Peyer's patch (tissue), 4 donors: ENCODE measurements around the gene SPAG6. TPM values are rescaled to one million over a fixed set of nuclear protein-coding genes. Genes with fewer than 3 reads are reported as not detected.
A peak's percentile ranks its signal among the peaks of the same experiment; 100 is the strongest.

ENCODE experiments used
- DNase-seq, 3 donors: peaks; one replicate each; pipeline ENCODE4 v3.0.0-alpha.2; 2017 to 2019
- H3K27ac ChIP-seq, 4 donors: fragments of 200-600 bp; sonication (generic); one replicate each; pipeline ENCODE4 v1.5.1; 2016 to 2019
- H3K27me3 ChIP-seq, 2 donors: fragments of 200-600 bp; sonication (generic); one replicate each; pipeline ENCODE4 v1.5.1; 2019
- H3K36me3 ChIP-seq, 3 donors: fragments of 200-600 bp; sonication (generic); one replicate each; pipeline ENCODE4 v1.5.1; 2016 to 2019
- H3K4me1 ChIP-seq, 4 donors: fragments of 200-600 bp; sonication (generic); one replicate each; pipeline ENCODE4 v1.5.1; 2016 to 2019
- H3K4me3 ChIP-seq, 4 donors: fragments of 200-600 bp; sonication (generic); 1 replicate in 3 of 4; 2 replicates in 1 of 4; pipeline ENCODE4 v1.5.1; 2016 to 2019; ENCODE audit warnings: mild to moderate bottlenecking in 1 of 4
- H3K9me3 ChIP-seq, 4 donors: fragments of 200-600 bp; sonication (generic); one replicate each; pipeline ENCODE4 v1.5.1; 2016 to 2019; ENCODE audit warnings: mild to moderate bottlenecking in 1 of 4
- CTCF ChIP-seq, 6 experiments: fragments of 450-650 bp in 4 of 6; fragments of 200-600 bp in 2 of 6; sonication (generic) in 1 of 6; IDR thresholded peaks; one replicate each; pipeline ENCODE4 v1.5.1; 2017 to 2019; ENCODE audit warnings: antibody characterized with exemption in 6 of 6, mild to moderate bottlenecking in 3 of 6, moderate library complexity in 1 of 6
- POLR2A ChIP-seq, 2 donors: fragments of 450-650 bp; IDR thresholded peaks; one replicate each; pipeline ENCODE4 v1.5.1; 2017; ENCODE audit warnings: antibody characterized with exemption in 2 of 2, mild to moderate bottlenecking in 2 of 2, moderate library complexity in 2 of 2
- total RNA-seq, 4 donors: library from RNA; depleted of rRNA; stranded (reverse); fragments of >200 nt; gene quantifications; one replicate each; pipeline ENCODE4 v1.1.0, GENCODE V29; 2016

The SPAG6 gene
- total RNA-seq, 4 donors from 2014 or later, result not detected

GRCh38 chr10:22323538-22324305 lies 21.6 kb upstream of the SPAG6 start:
- Histone ChIP-seq H3K4me1 (peaks cover 0 to 44% (median 2%) of the 10 kb centered on the region in 4 donors), H3K4me3 (no peak overlapping the region), H3K27me3 (no peaks in the 10 kb centered on the region), H3K27ac (no peak overlapping the region), H3K36me3 (peaks cover 0 to under 1% (median 0%) of the 10 kb centered on the region in 3 donors), H3K9me3 (no peaks in the 10 kb centered on the region)
- DNase-seq, result no peak
- TF ChIP-seq POLR2A (IDR thresholded peaks at IDR 0.05), result no peak
- no peak for TF ChIP-seq CTCF (IDR thresholded peaks at IDR 0.05)

GRCh38 chr10:22324413-22324812 lies 20.9 kb upstream of the SPAG6 start:
- H3K27me3 ChIP-seq, result no peaks in the 10 kb centered on the region
- no peak for TF ChIP-seq POLR2A (IDR thresholded peaks at IDR 0.05)
- no peak for TF ChIP-seq CTCF (IDR thresholded peaks at IDR 0.05)
- H3K27ac ChIP-seq, result peak overlapping the region in 1 of 4 donors; percentile 66
- DNase-seq, result no peak
- peak overlapping the region in 2 of 4 donors; percentile 67 to 73 for H3K4me3 ChIP-seq
- no peaks in the 10 kb centered on the region for H3K9me3 ChIP-seq
- H3K36me3 ChIP-seq, result peaks cover 0 to 7% (median 0%) of the 10 kb centered on the region in 3 donors
- H3K4me1 ChIP-seq, result peaks cover 0 to 43% (median 2%) of the 10 kb centered on the region in 4 donors

- no peaks in the 10 kb centered on the region for H3K27me3 ChIP-seq
- no peak for DNase-seq
- TF ChIP-seq CTCF (IDR thresholded peaks at IDR 0.05), result no peak
- TF ChIP-seq POLR2A (IDR thresholded peaks at IDR 0.05), result no peak
- H3K36me3 ChIP-seq, result peaks cover 0 to 12% (median 0%) of the 10 kb centered on the region in 3 donors
- no peaks in the 10 kb centered on the region for H3K9me3 ChIP-seq
- H3K4me1 ChIP-seq, result peaks cover 0 to 38% (median 2%) of the 10 kb centered on the region in 4 donors
- peak overlapping the region in 3 of 4 donors; percentile 35 to 66 (median 59) for H3K27ac ChIP-seq
- H3K4me3 ChIP-seq, result peak overlapping the region; percentile 49 to 73 (median 64)
Measured at GRCh38 chr10:22324893-22325271, 20.4 kb upstream of the SPAG6 start.

GRCh38 chr10:22325272-22326144 lies 19.8 kb upstream of the SPAG6 start:
- TF ChIP-seq POLR2A (IDR thresholded peaks at IDR 0.05) (no peak), CTCF (IDR thresholded peaks at IDR 0.05) (no peak)
- Histone ChIP-seq H3K4me3 (peak overlapping the region; percentile 49 to 73 (median 64)), H3K4me1 (peaks cover 0 to 37% (median 2%) of the 10 kb centered on the region in 4 donors), H3K9me3 (no peaks in the 10 kb centered on the region), H3K27me3 (no peaks in the 10 kb centered on the region), H3K36me3 (peaks cover 0 to 12% (median 0%) of the 10 kb centered on the region in 3 donors), H3K27ac (peak overlapping the region; percentile 35 to 66 (median 50))
- DNase-seq, result peak; percentile 75 to 91 (median 81)

- H3K27ac ChIP-seq, result peak overlapping the region; percentile 35 to 66 (median 50)
- peaks cover 0 to 37% (median 2%) of the 10 kb centered on the region in 4 donors for H3K4me1 ChIP-seq
- TF ChIP-seq POLR2A (IDR thresholded peaks at IDR 0.05), result no peak
- TF ChIP-seq CTCF (IDR thresholded peaks at IDR 0.05), result no peak
- no peaks in the 10 kb centered on the region for H3K9me3 ChIP-seq
- H3K27me3 ChIP-seq, result no peaks in the 10 kb centered on the region
- DNase-seq, result no peak
- peaks cover 0 to 12% (median 0%) of the 10 kb centered on the region in 3 donors for H3K36me3 ChIP-seq
- H3K4me3 ChIP-seq, result peak overlapping the region; percentile 49 to 73 (median 64)
Measured at GRCh38 chr10:22326145-22326702, 19.1 kb upstream of the SPAG6 start.
